NOMO-1 treated with DMSO at 0.1 percent for 48 hours (cell line): Measurements from ENCODE around the gene OLIG2.

Experiments
- DNase-seq: peaks from one replicate; lab custom pipeline; 2025; ENCODE audit not compliant: unreplicated experiment; lab: John Stamatoyannopoulos, UW

Gene OLIG2

GRCh38 chr21:33025489-33026442, at the start of gene OLIG2:
Gene OLIG2 (plus strand): TSS chr21:33025935. CDS start chr21:33026863, 928 bp downstream.
- peak; percentile 88 for DNase-seq

- DNase-seq, result no peak
Observed at GRCh38 chr21:32976791-32977190, 48.9 kb upstream of the OLIG2 start.

GRCh38 chr21:32977216-32977615, 48.5 kb upstream of the OLIG2 start:
- no peak for DNase-seq

GRCh38 chr21:32978331-32979270, 47.1 kb upstream of the OLIG2 start:
- no peak for DNase-seq

- peak; percentile 9 for DNase-seq
Observed at GRCh38 chr21:32979598-32980268, 46.0 kb upstream of the OLIG2 start.

- DNase-seq, result no peak
Observed at GRCh38 chr21:32981096-32981495, 44.6 kb upstream of the OLIG2 start.

- DNase-seq, result no peak
Observed at GRCh38 chr21:32990666-32991065, 35.1 kb upstream of the OLIG2 start.

- no peak for DNase-seq
Observed at GRCh38 chr21:32991361-32991760, 34.4 kb upstream of the OLIG2 start.

GRCh38 chr21:32993894-32994293, 31.8 kb upstream of the OLIG2 start:
- DNase-seq, result no peak

GRCh38 chr21:32994305-32994704, 31.4 kb upstream of the OLIG2 start:
- DNase-seq, result peak; percentile 31

GRCh38 chr21:33007747-33008146, 18.0 kb upstream of the OLIG2 start:
- peak; percentile 98 for DNase-seq

GRCh38 chr21:33008333-33009051, 17.2 kb upstream of the OLIG2 start:
- DNase-seq, result no peak

GRCh38 chr21:33010931-33011330, 14.8 kb upstream of the OLIG2 start:
- no peak for DNase-seq

- no peak for DNase-seq
Observed at GRCh38 chr21:33011462-33011861, 14.3 kb upstream of the OLIG2 start.

GRCh38 chr21:33013626-33014025, 12.1 kb upstream of the OLIG2 start:
- no peak for DNase-seq

GRCh38 chr21:33014331-33014730, 11.4 kb upstream of the OLIG2 start:
- DNase-seq, result no peak

- no peak for DNase-seq
Observed at GRCh38 chr21:33015096-33015495, 10.6 kb upstream of the OLIG2 start.

- DNase-seq, result no peak
Observed at GRCh38 chr21:33015756-33016155, 10.0 kb upstream of the OLIG2 start.

- peak; percentile 35 for DNase-seq
Observed at GRCh38 chr21:33018707-33019465, 6.8 kb upstream of the OLIG2 start.

- DNase-seq, result no peak
Observed at GRCh38 chr21:33019516-33019884, 6.2 kb upstream of the OLIG2 start.
